NCI-H1694 treated with DMSO at 0.1 percent for 48 hours (cell line): Measurements from ENCODE around the gene SNX8.
"Not testable (repeated sequence)": the region's sequence is repeated elsewhere in the genome, so short reads cannot be mapped to it uniquely, and the experiment has no call there.

Experiments
- DNase-seq: peaks from one replicate; lab custom pipeline; 2025; lab: John Stamatoyannopoulos, UW

SNX8 gene

GRCh38 chr7:2314209-2314955 lies at the start of gene SNX8:
SNX8 (minus strand) TSS chr7:2314441; CDS start chr7:2314421, 20 bp downstream.
- DNase-seq, result peak; percentile 40

GRCh38 chr7:2362385-2363088 lies 48.3 kb upstream of the SNX8 start:
- no peak for DNase-seq

DNA sequence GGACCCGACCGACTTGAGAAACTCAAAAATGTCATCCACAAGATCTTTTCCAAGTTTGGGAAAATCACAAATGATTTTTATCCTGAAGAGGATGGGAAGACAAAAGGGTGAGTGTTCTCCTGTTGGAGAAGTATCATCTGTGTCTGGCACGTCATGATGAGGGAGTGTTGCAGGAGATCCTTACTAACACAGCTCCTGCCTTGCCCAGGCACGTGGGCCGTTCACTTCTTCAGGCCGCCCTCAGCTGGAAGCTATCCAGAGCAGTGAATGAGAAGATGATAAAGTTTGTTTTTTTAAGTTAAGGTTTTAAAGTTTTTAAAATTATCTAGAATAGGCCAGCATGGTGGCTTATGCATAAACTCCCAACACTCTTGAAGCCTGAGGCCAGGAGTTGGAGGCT lies 46.6 kb upstream of the SNX8 start:
- no peak for DNase-seq

- no peak for DNase-seq
Observed at GRCh38 chr7:2359610-2360009, 45.4 kb upstream of the SNX8 start.

DNA sequence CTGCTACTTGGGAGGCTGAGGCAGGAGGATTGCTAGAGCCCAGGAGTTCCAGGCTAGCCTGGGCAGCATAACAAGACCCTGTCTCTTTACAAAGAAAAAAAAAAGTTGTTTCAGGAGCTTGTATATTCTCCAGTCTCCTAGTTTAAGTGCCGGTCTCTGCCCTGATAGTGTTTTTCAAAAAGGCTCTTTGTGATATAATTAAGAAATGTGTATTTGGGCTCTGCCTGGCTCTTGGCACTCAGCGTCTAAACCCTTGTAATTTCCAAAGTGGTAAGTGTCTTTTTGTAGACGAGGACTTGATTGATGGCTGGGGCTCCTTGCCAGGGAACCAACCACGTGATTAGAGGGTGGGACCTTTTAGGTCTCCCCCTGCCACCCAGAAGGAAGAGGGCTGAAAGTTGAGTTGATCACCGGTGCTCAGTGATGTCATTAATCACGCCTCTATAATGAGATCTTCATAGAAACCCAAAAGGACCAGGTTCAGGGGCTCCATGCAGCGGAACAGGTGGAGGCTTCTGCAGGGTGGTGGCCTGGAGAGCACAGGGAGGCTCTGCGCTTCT lies 44.8 kb upstream of the SNX8 start:
- no peak for DNase-seq

- DNase-seq, result no peak
Observed at GRCh38 chr7:2357571-2357970, 43.3 kb upstream of the SNX8 start.

DNA sequence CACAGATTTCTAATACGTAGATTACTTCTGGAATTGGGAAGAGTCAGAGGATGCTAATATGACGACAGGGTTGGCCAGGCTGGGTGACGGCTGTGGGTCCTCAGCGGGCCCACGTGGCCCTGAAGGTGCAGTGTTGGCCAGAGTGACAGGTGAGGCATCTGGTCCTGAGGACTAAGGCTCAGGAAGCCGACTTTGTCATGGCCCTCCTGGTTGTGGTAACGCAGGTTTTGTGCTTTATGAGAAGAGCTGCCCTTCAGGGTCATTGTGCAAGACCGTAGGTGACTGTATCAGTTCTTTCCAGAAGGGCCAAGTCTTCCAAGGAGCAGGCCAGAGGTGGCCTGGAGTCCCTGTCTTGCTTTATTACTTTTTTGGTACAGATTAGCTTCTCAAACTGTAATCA lies 42.9 kb upstream of the SNX8 start:
- DNase-seq, result no peak

DNA sequence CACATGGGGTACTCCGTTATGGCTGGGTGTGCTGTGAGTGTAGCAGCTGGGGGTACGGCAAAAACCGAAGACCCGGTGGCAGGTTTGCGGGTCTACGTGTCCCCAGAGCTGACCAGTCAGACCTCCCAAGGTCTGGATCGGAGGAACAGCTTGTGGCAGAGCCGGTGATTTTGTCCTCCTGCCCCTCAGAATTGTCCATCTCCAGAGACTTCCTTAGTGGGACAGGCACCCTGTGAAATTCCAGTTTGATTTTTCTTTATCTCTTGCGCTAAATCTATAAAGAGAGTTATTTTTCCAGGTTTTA lies 41.4 kb upstream of the SNX8 start:
- DNase-seq, result no peak

DNA sequence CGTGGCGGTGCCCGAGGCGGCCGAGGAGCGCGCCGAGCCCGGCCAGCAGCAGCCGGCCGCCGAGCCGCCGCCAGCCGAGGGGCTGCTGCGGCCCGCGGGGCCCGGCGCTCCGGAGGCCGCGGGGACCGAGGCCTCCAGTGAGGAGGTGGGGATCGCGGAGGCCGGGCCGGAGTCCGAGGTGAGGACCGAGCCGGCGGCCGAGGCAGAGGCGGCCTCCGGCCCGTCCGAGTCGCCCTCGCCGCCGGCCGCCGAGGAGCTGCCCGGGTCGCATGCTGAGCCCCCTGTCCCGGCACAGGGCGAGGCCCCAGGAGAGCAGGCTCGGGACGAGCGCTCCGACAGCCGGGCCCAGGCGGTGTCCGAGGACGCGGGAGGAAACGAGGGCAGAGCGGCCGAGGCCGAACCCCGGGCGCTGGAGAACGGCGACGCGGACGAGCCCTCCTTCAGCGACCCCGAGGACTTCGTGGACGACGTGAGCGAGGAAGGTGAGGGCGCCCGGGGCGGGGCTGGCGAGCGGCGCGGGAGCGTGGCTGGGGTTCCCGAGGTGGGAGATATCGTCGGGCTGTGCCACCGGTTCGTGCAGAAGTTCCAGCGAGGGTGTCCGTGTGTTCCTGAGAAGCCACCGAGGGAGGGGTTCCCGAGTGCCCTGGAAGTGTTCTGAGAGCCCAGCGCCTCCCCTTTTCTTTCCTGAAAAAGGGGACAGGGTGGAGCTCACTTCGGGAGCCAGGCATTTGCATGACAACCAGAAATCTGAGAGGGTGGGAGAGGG lies 40.9 kb upstream of the SNX8 start:
- DNase-seq, result no peak

GRCh38 chr7:2354186-2354938 lies 40.1 kb upstream of the SNX8 start, which contains the start of gene EIF3B:
EIF3B (plus strand) TSS chr7:2354827; CDS start chr7:2354922, 95 bp downstream.
- DNase-seq, result peak; percentile 96

DNA sequence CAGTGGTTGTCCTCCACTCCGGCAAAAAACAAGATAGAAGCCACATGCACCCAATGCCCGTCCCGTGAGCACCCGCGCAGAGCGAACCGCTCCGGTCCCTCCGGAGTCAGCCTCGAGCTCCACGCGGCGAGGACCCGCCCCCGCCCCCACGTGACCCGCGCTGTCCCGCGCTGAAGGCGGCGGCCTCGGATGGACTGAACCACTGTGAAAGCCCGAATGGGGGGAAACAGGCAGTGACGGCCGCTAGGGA lies 39.6 kb upstream of the SNX8 start:
- DNase-seq, result peak; percentile 91

- DNase-seq, result no peak
Observed at GRCh38 chr7:2353113-2353935, 39.1 kb upstream of the SNX8 start.

GRCh38 chr7:2350861-2351260 lies 36.6 kb upstream of the SNX8 start:
- DNase-seq, result no peak

DNA sequence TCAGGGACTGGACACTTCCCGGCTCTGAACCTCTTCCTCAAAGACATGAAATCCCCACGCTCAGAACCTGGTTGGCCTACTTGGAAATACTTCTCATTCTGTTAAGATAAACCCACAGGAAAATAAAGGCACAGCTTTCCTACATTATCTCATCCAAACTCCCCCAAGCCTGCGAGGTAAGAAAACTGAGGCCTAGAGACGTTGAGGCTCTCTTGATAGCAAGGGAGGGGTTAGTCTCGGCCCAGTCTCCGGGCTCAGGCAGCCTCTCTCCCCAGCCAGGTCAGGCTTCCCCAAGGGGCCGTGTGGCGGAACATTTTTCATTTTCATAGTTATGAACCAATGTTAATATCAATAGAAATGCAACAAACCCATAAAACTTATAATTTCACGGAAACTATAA lies 35.8 kb upstream of the SNX8 start:
- no peak for DNase-seq

DNA sequence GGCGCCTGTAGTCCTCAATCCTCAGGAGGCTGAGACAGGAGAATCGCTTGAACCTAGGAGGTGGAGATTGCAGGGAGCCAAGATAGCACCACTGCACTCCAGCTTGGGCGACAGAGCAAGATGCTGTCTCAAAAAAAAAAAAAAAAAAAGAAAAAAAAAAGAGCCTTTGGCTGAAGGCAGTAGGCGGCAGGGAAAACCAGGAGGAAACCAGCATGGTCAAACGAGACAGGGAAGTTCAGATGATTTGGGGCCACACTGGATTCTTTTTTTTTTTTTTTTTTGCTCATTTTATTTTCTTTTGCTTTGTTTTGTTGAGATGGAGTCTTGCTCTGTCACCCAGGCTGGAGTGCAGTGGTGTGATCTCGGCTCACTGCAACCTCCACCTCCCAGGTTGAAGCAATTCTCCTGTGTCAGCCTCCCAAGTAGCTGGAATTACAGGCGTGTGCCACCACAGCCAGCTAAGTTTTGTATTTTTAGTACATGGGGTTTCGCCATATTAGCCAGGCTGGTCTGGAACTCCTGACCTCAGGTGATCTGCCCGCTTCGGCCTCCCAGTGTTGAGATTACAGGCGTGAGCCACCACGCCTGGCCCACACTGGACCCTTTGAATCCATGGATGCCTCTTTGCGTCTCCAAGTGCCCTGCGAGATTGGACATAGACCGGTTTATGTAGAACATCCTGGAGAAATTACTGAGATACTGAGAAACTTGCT lies 33.3 kb upstream of the SNX8 start:
- not testable (repeated sequence) for DNase-seq

GRCh38 chr7:2336626-2337299 lies 22.5 kb upstream of the SNX8 start:
- DNase-seq, result no peak

DNA sequence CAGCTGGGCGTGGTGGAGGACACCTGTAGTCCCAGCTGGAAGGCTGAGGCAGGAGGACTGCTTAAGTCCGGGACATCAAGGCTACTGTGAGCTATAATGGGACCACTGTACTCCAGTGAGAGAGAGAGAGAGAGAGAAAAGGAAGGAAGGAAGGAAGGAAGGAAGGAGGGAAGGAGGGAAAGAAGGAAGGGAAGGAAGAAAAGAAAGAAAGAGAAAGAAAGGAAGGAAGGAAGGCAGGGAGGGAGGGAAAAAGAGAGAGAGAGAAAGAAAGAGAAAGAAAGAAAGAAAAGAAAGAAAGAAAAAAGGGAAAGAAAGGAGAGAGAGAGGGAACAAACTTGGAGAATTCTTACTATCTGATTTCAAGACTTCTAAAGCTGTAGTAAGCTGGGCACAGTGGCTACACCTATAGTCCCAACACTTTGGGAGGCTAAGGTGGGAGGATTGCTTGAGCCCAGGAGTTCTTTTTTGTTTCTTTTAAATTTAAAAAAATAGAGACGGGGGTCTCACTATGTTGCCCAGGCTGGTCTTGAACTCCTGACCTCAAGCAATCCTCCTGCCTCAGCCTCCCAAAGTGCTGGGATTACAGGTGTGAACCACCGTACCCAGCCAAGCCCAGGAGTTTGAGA lies 18.5 kb upstream of the SNX8 start:
- not testable (repeated sequence) for DNase-seq

GRCh38 chr7:2331707-2332106 lies 17.5 kb upstream of the SNX8 start:
- no peak for DNase-seq

DNA sequence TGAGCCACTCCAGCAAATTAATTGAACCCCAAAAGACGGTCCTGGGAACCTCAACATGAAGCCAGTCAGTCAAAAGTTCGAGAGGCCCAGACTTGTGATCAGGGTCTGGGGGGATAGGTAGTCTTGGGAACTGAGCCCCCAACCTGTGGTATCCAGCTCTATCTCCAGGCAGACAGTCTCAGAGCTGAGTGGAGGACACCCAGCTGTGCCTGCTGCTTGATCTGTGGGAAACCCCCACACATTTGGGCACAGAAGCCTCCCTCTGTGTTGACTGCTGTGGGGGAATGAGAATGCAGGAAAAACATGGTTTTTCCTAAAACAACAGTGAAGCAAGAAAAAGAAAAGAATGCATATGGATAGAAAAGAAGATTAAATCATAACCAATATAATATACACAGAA lies 16.3 kb upstream of the SNX8 start:
- DNase-seq, result no peak

DNA sequence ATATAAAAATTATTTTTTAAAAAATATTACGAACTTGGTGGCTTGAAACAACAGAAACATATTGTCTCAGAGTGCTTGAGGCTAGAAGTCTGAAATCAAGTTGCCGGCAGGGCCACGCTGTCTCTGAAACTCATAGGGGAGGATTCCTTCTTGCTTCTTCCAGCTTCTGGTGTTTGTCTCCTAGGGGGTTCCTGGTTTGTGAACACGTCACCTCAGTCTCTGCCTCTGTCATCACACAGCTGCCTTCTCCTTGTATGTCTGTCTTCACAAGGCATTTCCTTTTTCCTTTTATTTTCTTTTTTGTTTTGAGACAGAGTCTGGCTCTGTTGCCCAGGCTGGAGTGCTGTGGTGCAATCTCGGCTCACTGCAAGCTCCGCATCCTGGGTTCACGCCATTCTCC lies 12.7 kb upstream of the SNX8 start:
- no peak for DNase-seq
